AG09309 (cell line): ENCODE results near the gene ZNF362.

ENCODE experiments used
- DNase-seq: peaks from one replicate; pipeline ENCODE4 v3.0.0-alpha.2; 2010; ENCODE audit warnings: low read depth
- H3K4me3 ChIP-seq: 2 replicates; pipeline ENCODE4 v1.5.1; 2011; ENCODE audit warnings: mild to moderate bottlenecking, low read depth, low read length, moderate library complexity; ENCODE audit not compliant: control insufficient read depth
- CTCF ChIP-seq: IDR thresholded peaks from 2 replicates; pipeline ENCODE4 v1.5.1; 2011; ENCODE audit warnings: mild to moderate bottlenecking, low read depth, low read length, inconsistent platforms; ENCODE audit not compliant: insufficient read depth, control insufficient read depth; ENCODE audit errors: missing control alignments

Gene ZNF362

GRCh38 chr1:33311706-33312412 is 55.6 kb downstream of the ZNF362 start:
- no peak for TF ChIP-seq CTCF
- no peak for DNase-seq
- no peak overlapping the region for H3K4me3 ChIP-seq

- H3K4me3 ChIP-seq, result no peak overlapping the region
- DNase-seq, result no peak
- no peak for TF ChIP-seq CTCF
Observed at GRCh38 chr1:33312413-33312749, 56.1 kb downstream of the ZNF362 start.

DNA sequence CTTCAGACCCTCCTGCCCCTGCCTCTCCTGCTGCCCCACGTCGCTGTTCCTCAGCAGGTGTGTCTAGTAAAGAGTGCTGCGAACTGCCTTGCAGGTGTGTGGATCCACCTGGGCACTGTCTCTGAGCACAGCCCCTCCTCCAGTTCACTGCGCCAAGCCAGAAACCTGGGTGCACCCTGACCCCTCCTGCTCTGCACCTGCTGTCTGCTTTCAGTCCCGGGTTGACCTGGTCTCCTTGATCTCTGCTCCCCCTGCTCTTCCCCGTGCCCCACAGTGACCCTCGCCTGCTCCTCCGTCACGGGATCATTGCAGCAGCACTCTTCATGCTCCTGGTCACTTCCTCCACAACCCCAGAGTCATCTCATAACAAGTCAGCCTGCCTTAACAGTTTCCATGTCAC is 58.1 kb downstream of the ZNF362 start:
- no peak overlapping the region for H3K4me3 ChIP-seq
- DNase-seq, result no peak
- TF ChIP-seq CTCF, result no peak

- no peak for TF ChIP-seq CTCF
- H3K4me3 ChIP-seq, result no peak overlapping the region
- no peak for DNase-seq
Observed at GRCh38 chr1:33316601-33317000, 60.3 kb downstream of the ZNF362 start.

GRCh38 chr1:33317354-33317753 is 61.1 kb downstream of the ZNF362 start:
- H3K4me3 ChIP-seq, result no peak overlapping the region
- DNase-seq, result no peak
- no peak for TF ChIP-seq CTCF

DNA sequence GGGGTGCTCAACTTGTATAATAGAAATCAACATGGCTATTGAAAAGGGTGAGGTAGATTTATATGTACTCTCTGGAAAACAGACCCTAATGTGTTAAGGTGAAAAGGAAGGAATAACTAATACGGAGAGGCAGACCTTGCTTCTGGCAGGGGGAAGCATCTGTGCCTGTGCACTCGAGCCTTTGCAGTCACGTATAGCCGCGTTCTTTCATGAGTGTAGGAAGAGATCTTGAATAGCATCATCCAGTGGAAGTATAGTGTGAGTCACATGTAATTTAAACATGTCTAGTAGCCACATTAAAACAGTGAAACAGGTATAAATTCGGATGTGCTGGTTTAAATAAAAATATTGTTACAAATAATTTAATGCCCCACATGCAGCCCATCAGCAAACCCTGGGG is 61.7 kb downstream of the ZNF362 start:
- no peak for DNase-seq
- TF ChIP-seq CTCF, result no peak
- H3K4me3 ChIP-seq, result no peak overlapping the region
